ENCODE data around the gene HDGFL3.

- TF ChIP-seq CTCF (IDR thresholded peaks at IDR 0.05), result no peak
- TF ChIP-seq POLR2A (IDR thresholded peaks at IDR 0.05), result peak in 1 of 4 donors; percentile 40
Measured at GRCh38 chr15:83207660-83208366, at the start of gene HDGFL3.

All from esophagus squamous epithelium (tissue), 4 donors.